ENCODE data around the gene UNKL. TPM values are rescaled to one million over a fixed set of nuclear protein-coding genes. Genes with fewer than 3 reads are reported as not detected.

Gene UNKL
- total RNA-seq, 1 experiment from 2014 or later = 12.4 TPM

GRCh38 chr16:1430759-1431496, 16.4 kb upstream of the UNKL start, which contains the start of gene PERCC1:
Gene PERCC1 (plus strand): TSS chr16:1431078. CDS start chr16:1432594, 1,516 bp downstream.
- no peak for DNase-seq (ENCODE audit: low spot score)

- no peak for DNase-seq (ENCODE audit: low spot score)
These were observed 15.8 kb upstream of the UNKL start for GRCh38 chr16:1430214-1430758.

GRCh38 chr16:1429631-1430030, 15.1 kb upstream of the UNKL start:
- no peak for DNase-seq (ENCODE audit: low spot score)

- no peak for DNase-seq (ENCODE audit: low spot score)
These were observed 14.5 kb upstream of the UNKL start for GRCh38 chr16:1429012-1429411.

GRCh38 chr16:1428511-1428910, 14.0 kb upstream of the UNKL start:
- DNase-seq (ENCODE audit: low spot score) = no peak

GRCh38 chr16:1427473-1428461, 13.3 kb upstream of the UNKL start:
- no peak for DNase-seq (ENCODE audit: low spot score)

- no peak for DNase-seq (ENCODE audit: low spot score)
These were observed 12.4 kb upstream of the UNKL start for GRCh38 chr16:1426734-1427471.

- no peak for DNase-seq (ENCODE audit: low spot score)
These were observed 11.3 kb upstream of the UNKL start for GRCh38 chr16:1425616-1426370.

GRCh38 chr16:1424028-1424427, 9.5 kb upstream of the UNKL start:
- DNase-seq (ENCODE audit: low spot score) = no peak

- no peak for DNase-seq (ENCODE audit: low spot score)
These were observed 7.6 kb upstream of the UNKL start for GRCh38 chr16:1422076-1422475.

GRCh38 chr16:1420111-1420539, 5.6 kb upstream of the UNKL start:
- no peak for DNase-seq (ENCODE audit: low spot score)

- no peak for DNase-seq (ENCODE audit: low spot score)
These were observed 2.0 kb upstream of the UNKL start for GRCh38 chr16:1416521-1416941.

- DNase-seq (ENCODE audit: low spot score) = no peak
These were observed 596 bp downstream of the UNKL start for GRCh38 chr16:1413684-1414531.

- no peak for DNase-seq (ENCODE audit: low spot score)
These were observed 1.7 kb downstream of the UNKL start for GRCh38 chr16:1412847-1413246.

GRCh38 chr16:1408171-1408837, 6.2 kb downstream of the UNKL start:
- peak; percentile 77 for DNase-seq (ENCODE audit: low spot score)

GRCh38 chr16:1407753-1408152, 6.8 kb downstream of the UNKL start:
- DNase-seq (ENCODE audit: low spot score) = no peak

GRCh38 chr16:1403733-1404132, 10.8 kb downstream of the UNKL start:
- no peak for DNase-seq (ENCODE audit: low spot score)

- DNase-seq (ENCODE audit: low spot score) = no peak
These were observed 11.5 kb downstream of the UNKL start for GRCh38 chr16:1403036-1403435.

GRCh38 chr16:1401758-1402154, 12.7 kb downstream of the UNKL start:
- no peak for DNase-seq (ENCODE audit: low spot score)
